Endothelial cell of umbilical vein (primary cell): ENCODE measurements around the gene PSMD3. TPM values are rescaled to one million over a fixed set of nuclear protein-coding genes. Genes with fewer than 3 reads are reported as not detected.

Experiments used
- BruUV-seq: library from RNA; stranded (reverse); fragments of 400-500 nt; replicated peaks from 2 replicates; lab custom pipeline; 2021; lab: Mats Ljungman, UMichigan
- CTCF ChIA-PET: fragments of 300-600, 350-600 bp; sonication (Branson Sonifier 250); formaldehyde crosslinking; loops from one replicate; lab custom pipeline; 2021; ENCODE audit warnings: antibody characterized with exemption, inconsistent platforms; lab: Charles Lee
- POLR2A ChIA-PET: fragments of 300-600, 350-600 bp; sonication (Branson Sonifier 250); formaldehyde crosslinking; loops from one replicate; lab custom pipeline; 2021; ENCODE audit warnings: antibody characterized with exemption, inconsistent platforms; lab: Charles Lee
- DNase-seq: peaks from one replicate; pipeline ENCODE4 v3.0.0-alpha.2; 2011; ENCODE audit warnings: low read depth, low spot score
- FAIRE-seq: peaks from 2 replicates; lab custom pipeline; 2011; peaks lifted over from hg19 to GRCh38; lab: Jason Lieb, UNC
- H2AFZ ChIP-seq: 2 replicates; pipeline ENCODE4 v1.6.0; 2012; ENCODE audit warnings: low read depth, low read length, control low read depth, inconsistent platforms
- H3K27ac ChIP-seq: 2 replicates; pipeline ENCODE4 v1.5.1; 2011; ENCODE audit warnings: low read depth, mild to moderate bottlenecking, control low read depth, low read length, moderate library complexity; ENCODE audit not compliant: insufficient read depth
- H3K27me3 ChIP-seq, 2 experiments: 2 replicates each; pipeline versions ENCODE4 v1.6.0 to v1.6.1; 2011; ENCODE audit warnings: low read length in 2 of 2, mixed read lengths in 1 of 2; ENCODE audit not compliant: control insufficient read depth in 2 of 2, insufficient read depth in 2 of 2
- H3K36me3 ChIP-seq, 2 experiments: 2 replicates in 1 of 2; 3 replicates in 1 of 2; pipeline ENCODE4 v1.5.1; 2011; ENCODE audit warnings: low read length in 2 of 2, mild to moderate bottlenecking in 1 of 2, moderate library complexity in 1 of 2; ENCODE audit not compliant: control insufficient read depth in 2 of 2, insufficient read depth in 2 of 2; ENCODE audit errors: extremely low read depth in 1 of 2
- H3K4me1 ChIP-seq: 3 replicates; pipeline ENCODE4 v1.5.1; 2011; ENCODE audit warnings: mild to moderate bottlenecking, low read length; ENCODE audit not compliant: control insufficient read depth, insufficient read depth; ENCODE audit errors: extremely low read depth
- H3K4me2 ChIP-seq: 2 replicates; pipeline ENCODE4 v1.6.1; 2011; ENCODE audit warnings: low read length, control low read depth, mixed read lengths; ENCODE audit not compliant: insufficient read depth
- H3K4me3 ChIP-seq, 3 experiments: fragments of 200-600 bp in 1 of 3; sonication (generic), shearing (Covaris generic) in 1 of 3; replicated peaks in 1 of 3; 2 replicates each; pipeline ENCODE4 v1.5.1; 2011 to 2016; ENCODE audit warnings: control low read depth in 3 of 3, low read length in 3 of 3, mild to moderate bottlenecking in 2 of 3, inconsistent platforms in 1 of 3, low read depth in 1 of 3, moderate library complexity in 1 of 3; ENCODE audit not compliant: insufficient read depth in 1 of 3
- H3K79me2 ChIP-seq: 2 replicates; pipeline ENCODE4 v1.6.0; 2012; ENCODE audit warnings: low read length, inconsistent platforms; ENCODE audit not compliant: control insufficient read depth, insufficient read depth
- H3K9ac ChIP-seq: replicated peaks from 2 replicates; pipeline ENCODE3; 2011; ENCODE audit warnings: low read length, control low read depth; ENCODE audit not compliant: insufficient read depth; ENCODE audit errors: extremely low read depth
- H3K9me1 ChIP-seq: replicated peaks from 3 replicates; pipeline ENCODE4 v1.6.0; 2011; ENCODE audit warnings: mild to moderate bottlenecking, low read length; ENCODE audit not compliant: control insufficient read depth, insufficient read depth; ENCODE audit errors: extremely low read depth
- H3K9me3 ChIP-seq: replicated peaks from 2 replicates; pipeline ENCODE4 v1.5.1; 2012; ENCODE audit warnings: low read length, inconsistent platforms; ENCODE audit not compliant: control insufficient read depth, insufficient read depth
- H4K20me1 ChIP-seq: replicated peaks from 2 replicates; pipeline ENCODE3; 2011; ENCODE audit warnings: mild to moderate bottlenecking, low read length; ENCODE audit not compliant: control insufficient read depth, insufficient read depth; ENCODE audit errors: extremely low read depth
- CTCF ChIP-seq, 2 donors: IDR thresholded peaks; 1 replicate in 1 of 2; 2 replicates in 1 of 2; pipeline ENCODE4 v1.5.1; 2011; ENCODE audit warnings: low read length in 2 of 2, mild to moderate bottlenecking in 2 of 2, moderate library complexity in 2 of 2, control low read depth in 1 of 2, inconsistent platforms in 1 of 2, low read depth in 1 of 2; ENCODE audit not compliant: insufficient read depth in 1 of 2; ENCODE audit errors: extremely low read depth in 1 of 2
- EZH2 ChIP-seq: IDR thresholded peaks from 2 replicates; pipeline ENCODE4 v1.6.1; 2012; ENCODE audit warnings: borderline replicate concordance, low read depth, mild to moderate bottlenecking, moderate library complexity, low read length, inconsistent platforms; ENCODE audit not compliant: severe bottlenecking
- FOS ChIP-seq: IDR thresholded peaks from 2 replicates; pipeline ENCODE4 v1.6.1; 2011; ENCODE audit warnings: mild to moderate bottlenecking, low read length, moderate library complexity, borderline replicate concordance; ENCODE audit not compliant: insufficient read depth
- GATA2 ChIP-seq: IDR thresholded peaks from 2 replicates; pipeline ENCODE4 v1.7.0; 2011; ENCODE audit warnings: low read depth, mild to moderate bottlenecking, moderate library complexity, mixed read lengths, low read length; ENCODE audit not compliant: insufficient read length, insufficient read depth
- JUN ChIP-seq: IDR thresholded peaks from 2 replicates; pipeline ENCODE4 v1.6.1; 2011; ENCODE audit warnings: borderline replicate concordance, low read depth; ENCODE audit not compliant: insufficient read length, insufficient read depth
- MAX ChIP-seq: IDR thresholded peaks from 2 replicates; pipeline ENCODE4 v1.6.1; 2011; ENCODE audit not compliant: insufficient read depth, insufficient read length
- MYC ChIP-seq: IDR thresholded peaks from one replicate; pipeline ENCODE4 v1.6.1; 2011; ENCODE audit warnings: mild to moderate bottlenecking, low read depth, low read length
- POLR2A ChIP-seq: IDR thresholded peaks from 2 replicates; pipeline ENCODE4 v1.6.1; 2012; ENCODE audit warnings: low read depth, mild to moderate bottlenecking, control low read depth, low read length
- POLR2AphosphoS5 ChIP-seq: IDR thresholded peaks from 2 replicates; pipeline ENCODE4 v1.6.1; 2012; ENCODE audit warnings: low read depth, mild to moderate bottlenecking, control low read depth, low read length, moderate library complexity; ENCODE audit not compliant: insufficient read depth
- dilution Hi-C: fragments of 300-500 bp; cut with MboI; formaldehyde crosslinking; loops from one replicate; pipeline ENCODE4 v1.15.0; 2019; ENCODE audit warnings: low sequenced_read_pairs; ENCODE audit not compliant: extremely low pct_ligation_motif_present
- intact Hi-C: fragments of 100-400 bp; cut with micrococcal nuclease; formaldehyde crosslinking; loops from one replicate; pipeline ENCODE4 v1.10.0; 2022
- polyA plus RNA-seq, 4 experiments: library from polyadenylated mRNA; depleted of rRNA in 3 of 4; stranded (reverse) in 3 of 4; unstranded in 1 of 4; fragments of >200 nt; gene quantifications; 2 replicates each; pipeline versions ENCODE4 v1.2.1 to v1.2.3, GENCODE V29; 2011 to 2012; ENCODE audit warnings: missing spikeins in 1 of 4
- total RNA-seq: library from RNA; stranded (reverse); gene quantifications from 2 replicates; pipeline ENCODE4 v1.2.3, GENCODE V29; 2021

The PSMD3 gene
- total and polyA plus RNA-seq, 2 donors (not counting 3 experiments of a cell fraction or from before 2014, with no cell fraction given), result 120 to 136 TPM

GRCh38 chr17:40021451-40021971 lies 40.9 kb downstream of the PSMD3 start:
- ChIA-PET CTCF (interaction anchor here (0.6 to 3.1 kb wide), 16 partner anchors 8 to 238 kb away, joined by 3 to 10 read pairs (median 4); partner anchors contain the start of gene PSMD3), POLR2A (interaction anchor here (1.3 to 1.6 kb wide), 2 partner anchors 33 to 78 kb away, joined by 3 to 4 read pairs; partner anchors contain the start of gene MED24)
- Histone ChIP-seq H3K9ac (peak overlapping the region; percentile 80), H3K9me3 (no peaks in the 10 kb centered on the region), H3K27ac (peak overlapping the region; percentile 99), H3K4me1 (peaks cover 90% of the 10 kb centered on the region), H3K4me2 (peak overlapping the region; percentile 66), H2AFZ (no peak overlapping the region), H3K27me3 (no peaks in the 10 kb centered on the region), H3K4me3 (peak overlapping the region in 1 of 3 experiments; percentile 14), H3K9me1 (no peaks in the 10 kb centered on the region), H3K79me2 (peaks cover 4% of the 10 kb centered on the region), H4K20me1 (no peaks in the 10 kb centered on the region), H3K36me3 (peaks cover 3 to 14% of the 10 kb centered on the region in 2 experiments)
- BruUV-seq, result no TSS peak
- intact Hi-C loops, result loop anchor here (1.0 kb wide), 1 partner anchor 8 kb away; no protein-coding TSS in a partner anchor
- TF ChIP-seq EZH2, result no peak
- TF ChIP-seq POLR2A, result peak; percentile 73
- TF ChIP-seq FOS, result peak; percentile 97
- TF ChIP-seq MAX, result no peak
- peak; percentile 99 for TF ChIP-seq POLR2AphosphoS5
- TF ChIP-seq CTCF (IDR thresholded peaks at IDR 0.05; ENCODE audit: extremely low read depth in 1 of 2, insufficient read depth in 1 of 2, low read depth in 1 of 2, low read length in 2 of 2), result no peak
- peak; percentile 49 for TF ChIP-seq GATA2
- peak; percentile 81 for TF ChIP-seq MYC
- TF ChIP-seq JUN, result peak; percentile 84
- FAIRE-seq (peak; percentile 93), DNase-seq (peak; percentile 80)
- dilution Hi-C loops, result no loop called here
